H9 (cell line): ENCODE measurements around the gene ASAP3. TPM values are rescaled to one million over a fixed set of nuclear protein-coding genes. Genes with fewer than 3 reads are reported as not detected.

Experiments
- DNase-seq: peaks from one replicate; pipeline ENCODE4 v3.0.0-alpha.2; 2017
- H2AFZ ChIP-seq: one replicate; pipeline ENCODE4 v1.6.1; 2013; ENCODE audit warnings: mild to moderate bottlenecking, low read length, control low read depth, moderate library complexity
- H2AK5ac ChIP-seq: 2 replicates; pipeline ENCODE4 v1.6.1; 2013; ENCODE audit warnings: low read length, control low read depth, mixed read lengths; ENCODE audit not compliant: insufficient read length
- H2BK120ac ChIP-seq: one replicate; pipeline ENCODE4 v1.6.1; 2013; ENCODE audit warnings: low read depth, mild to moderate bottlenecking, low read length, control low read depth, inconsistent platforms; ENCODE audit not compliant: poor library complexity, severe bottlenecking
- H2BK12ac ChIP-seq: 2 replicates; pipeline ENCODE4 v1.6.1; 2013; ENCODE audit warnings: low read length, control low read depth, mixed read lengths, low read depth; ENCODE audit not compliant: insufficient read length
- H2BK15ac ChIP-seq: 2 replicates; pipeline ENCODE4 v1.6.1; 2013; ENCODE audit warnings: low read depth, low read length, control low read depth
- H2BK20ac ChIP-seq: one replicate; pipeline ENCODE4 v1.6.1; 2013; ENCODE audit warnings: low read depth, mild to moderate bottlenecking, low read length, control low read depth, inconsistent platforms; ENCODE audit not compliant: poor library complexity, severe bottlenecking
- H2BK5ac ChIP-seq: 2 replicates; pipeline ENCODE4 v1.6.1; 2013; ENCODE audit warnings: low read length, control low read depth, mixed read lengths; ENCODE audit not compliant: insufficient read length
- H3K14ac ChIP-seq: 2 replicates; pipeline ENCODE4 v1.6.1; 2013; ENCODE audit warnings: low read length, control low read depth; ENCODE audit not compliant: insufficient read depth
- H3K18ac ChIP-seq: 2 replicates; pipeline ENCODE4 v1.6.1; 2013; ENCODE audit warnings: low read depth, mild to moderate bottlenecking, mixed read lengths, low read length, control low read depth; ENCODE audit not compliant: insufficient read length
- H3K23ac ChIP-seq: 2 replicates; pipeline ENCODE4 v1.6.1; 2013; ENCODE audit warnings: low read length, control low read depth, mixed read lengths, low read depth; ENCODE audit not compliant: insufficient read length
- H3K23me2 ChIP-seq: 2 replicates; pipeline ENCODE4 v1.6.1; 2013; ENCODE audit warnings: low read depth, mild to moderate bottlenecking, mixed read lengths, low read length, control low read depth; ENCODE audit not compliant: insufficient read length, poor library complexity, severe bottlenecking
- H3K27ac ChIP-seq: 2 replicates; pipeline ENCODE4 v1.5.1; 2013; ENCODE audit warnings: low read length, control low read depth, mixed read lengths, low read depth; ENCODE audit not compliant: insufficient read length
- H3K27me3 ChIP-seq: 2 replicates; pipeline ENCODE4 v1.6.1; 2013; ENCODE audit warnings: low read length, control low read depth, inconsistent platforms; ENCODE audit not compliant: insufficient read depth
- H3K4ac ChIP-seq: 2 replicates; pipeline ENCODE4 v1.6.1; 2013; ENCODE audit warnings: low read depth, mild to moderate bottlenecking, control low read depth, inconsistent platforms, low read length, moderate library complexity
- H3K4me1 ChIP-seq: 2 replicates; pipeline ENCODE4 v1.6.1; 2013; ENCODE audit warnings: low read length, control low read depth, inconsistent platforms; ENCODE audit not compliant: insufficient read depth
- H3K4me2 ChIP-seq: 2 replicates; pipeline ENCODE4 v1.6.1; 2013; ENCODE audit warnings: low read length, control low read depth, mixed read lengths; ENCODE audit not compliant: insufficient read length, insufficient read depth
- H3K56ac ChIP-seq: 2 replicates; pipeline ENCODE4 v1.6.1; 2013; ENCODE audit warnings: low read depth, mild to moderate bottlenecking, mixed read lengths, low read length, control low read depth; ENCODE audit not compliant: insufficient read length
- H3K79me1 ChIP-seq: 2 replicates; pipeline ENCODE4 v1.6.1; 2013; ENCODE audit warnings: low read depth, mild to moderate bottlenecking, moderate library complexity, low read length, control low read depth, inconsistent platforms; ENCODE audit not compliant: insufficient read depth, poor library complexity, severe bottlenecking
- H3K79me2 ChIP-seq: 2 replicates; pipeline ENCODE4 v1.6.1; 2013; ENCODE audit warnings: low read length, control low read depth, inconsistent platforms; ENCODE audit not compliant: insufficient read depth
- H3K9ac ChIP-seq: 2 replicates; pipeline ENCODE4 v1.6.1; 2013; ENCODE audit warnings: low read length, control low read depth, mixed read lengths; ENCODE audit not compliant: insufficient read length; ENCODE audit errors: extremely low read depth
- H3K9me3 ChIP-seq: one replicate; pipeline ENCODE4 v1.6.1; 2013; ENCODE audit warnings: low read depth, low read length, inconsistent platforms; ENCODE audit not compliant: control insufficient read depth
- H3T11ph ChIP-seq: one replicate; pipeline ENCODE4 v1.6.1; 2013; ENCODE audit warnings: mild to moderate bottlenecking, low read length, control low read depth, inconsistent platforms
- H4K20me1 ChIP-seq: one replicate; pipeline ENCODE4 v1.6.1; 2013; ENCODE audit not compliant: control insufficient read depth, insufficient read length, insufficient read depth
- H4K5ac ChIP-seq: 2 replicates; pipeline ENCODE4 v1.6.1; 2013; ENCODE audit warnings: low read depth, mild to moderate bottlenecking, mixed read lengths, low read length, control low read depth; ENCODE audit not compliant: insufficient read length
- H4K8ac ChIP-seq: replicated peaks from 2 replicates; pipeline ENCODE4 v1.6.1; 2013; ENCODE audit warnings: low read length, control low read depth, mixed read lengths, low read depth; ENCODE audit not compliant: insufficient read length
- H4K91ac ChIP-seq: 2 replicates; pipeline ENCODE4 v1.6.1; 2013; ENCODE audit warnings: low read depth, mild to moderate bottlenecking, moderate library complexity, mixed read lengths, low read length, control low read depth; ENCODE audit not compliant: insufficient read length
- H3K27ac Mint-ChIP-seq, 3 experiments: 2 replicates in 2 of 3; 3 replicates in 1 of 3; pipeline ENCODE4 v1.8.0; 2020 to 2021; ENCODE audit warnings: mixed read lengths in 3 of 3, mild to moderate bottlenecking in 1 of 3, moderate library complexity in 1 of 3
- H3K27me3 Mint-ChIP-seq: 2 replicates; pipeline ENCODE4 v1.8.0; 2021; ENCODE audit warnings: low read depth, mild to moderate bottlenecking, moderate library complexity, mixed read lengths
- H3K36me3 Mint-ChIP-seq, 3 experiments: 2 replicates in 2 of 3; 3 replicates in 1 of 3; pipeline ENCODE4 v1.8.0; 2020 to 2021; ENCODE audit warnings: low read depth in 3 of 3, mixed read lengths in 3 of 3; ENCODE audit not compliant: insufficient read depth in 1 of 3
- H3K4me1 Mint-ChIP-seq, 2 experiments: 2 replicates each; pipeline ENCODE4 v1.8.0; 2020; ENCODE audit warnings: mixed read lengths in 2 of 2
- H3K4me3 Mint-ChIP-seq, 2 experiments: 2 replicates in 1 of 2; 3 replicates in 1 of 2; pipeline ENCODE4 v1.8.0; 2020 to 2021; ENCODE audit warnings: mild to moderate bottlenecking in 2 of 2, mixed read lengths in 2 of 2, moderate library complexity in 1 of 2
- H3K9me3 Mint-ChIP-seq, 2 experiments: 2 replicates in 1 of 2; 3 replicates in 1 of 2; pipeline ENCODE4 v1.8.0; 2020; ENCODE audit warnings: mild to moderate bottlenecking in 2 of 2, mixed read lengths in 2 of 2, moderate library complexity in 1 of 2
- CTCF ChIP-seq: fragments of 200-600 bp; sonication (generic); conservative IDR thresholded peaks from 3 replicates; pipeline ENCODE4 v1.8.0; 2021; ENCODE audit warnings: antibody characterized with exemption, mild to moderate bottlenecking
- WGBS: extraction: QIAGEN DNeasy Blood & Tissue Kit; methylation state at CpG from one replicate; pipeline ENCODE4 v1.1.7; 2013; ENCODE audit warnings: missing lambda C conversion rate, low lambda C conversion rate, mixed read lengths; ENCODE audit not compliant: insufficient read length; ENCODE audit errors: extremely low coverage; 5-methylcytosine and 5-hydroxymethylcytosine counted together
- total RNA-seq: library from RNA; stranded (reverse); gene quantifications from 2 replicates; pipeline ENCODE4 v1.2.1, GENCODE V29; 2021

ASAP3 gene
- total RNA-seq, 1 experiment from 2014 or later: 26.7 TPM

DNA sequence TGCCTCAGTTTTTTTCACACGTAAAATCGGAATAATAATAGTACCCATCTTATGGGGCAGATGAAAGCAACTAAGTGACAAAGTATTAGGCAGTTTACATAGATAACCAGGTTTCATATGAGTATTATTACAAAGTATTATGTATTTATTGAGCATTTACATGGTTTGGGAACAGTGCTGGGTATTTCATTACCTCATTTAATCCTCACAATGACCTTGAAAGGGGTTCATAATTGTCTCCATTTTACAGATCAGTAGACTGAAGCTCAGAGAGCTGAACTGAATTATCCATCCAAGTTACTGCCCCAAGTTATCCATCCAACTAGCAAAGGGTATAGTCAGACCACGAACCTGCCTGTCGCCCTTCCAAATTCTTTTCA lies 80.6 kb downstream of the ASAP3 start:
- no peak overlapping the region for H3K9ac ChIP-seq
- H3K23ac ChIP-seq: no peak overlapping the region
- no peak overlapping the region for H2AFZ ChIP-seq

More for the DNA sequence above, 80.6 kb downstream of the ASAP3 start:
- Histone ChIP-seq H3K23me2 (peaks cover 3% of the 10 kb centered on the region), H3T11ph (no peak overlapping the region), H3K4me2 (peak overlapping the region; percentile 14), H3K14ac (no peak overlapping the region), H4K8ac (no peak overlapping the region), H3K4me1 (no peaks in the 10 kb centered on the region), H2AK5ac (no peak overlapping the region), H4K20me1 (peaks cover 2% of the 10 kb centered on the region), H4K91ac (no peak overlapping the region), H3K27me3 (peaks cover 24% of the 10 kb centered on the region; the same call in 1 of the 2 replicates), H4K5ac (no peak overlapping the region), H2BK5ac (no peak overlapping the region), H3K4ac (no peak overlapping the region), H3K79me2 (no peaks in the 10 kb centered on the region), H2BK120ac (no peak overlapping the region), H3K56ac (no peak overlapping the region), H3K27ac (no peak overlapping the region), H3K18ac (no peak overlapping the region), H2BK12ac (no peak overlapping the region), H2BK20ac (no peak overlapping the region), H2BK15ac (no peak overlapping the region), H3K9me3 (no peaks in the 10 kb centered on the region), H3K79me1 (no peaks in the 10 kb centered on the region)
- no CpG with 5 or more reads among the region's 4 CpGs for WGBS
- Mint-ChIP-seq H3K4me3 (peak overlapping the region in 1 of 2 experiments; percentile 60; a peak in 1 of 5 replicates), H3K27me3 (no peaks in the 10 kb centered on the region), H3K36me3 (no peaks in the 10 kb centered on the region), H3K27ac (no peak overlapping the region), H3K4me1 (peaks cover 4 to 10% of the 10 kb centered on the region in 2 experiments; a peak in 3 of 4 replicates), H3K9me3 (no peaks in the 10 kb centered on the region)
- no peak for TF ChIP-seq CTCF
- DNase-seq: no peak
